HEK293T (cell line): ENCODE results near the gene CAMK1D.

Experiments used
- CTCF ChIA-PET: fragments of 350-600 bp; formaldehyde crosslinking; extraction: SDS; loops from one replicate; lab custom pipeline; 2021; ENCODE audit warnings: antibody characterized with exemption, inconsistent platforms; lab: Yijun Ruan, JAX
- POLR2A ChIA-PET: fragments of 350-600 bp; formaldehyde crosslinking; extraction: SDS; loops from one replicate; lab custom pipeline; 2020; ENCODE audit warnings: antibody characterized with exemption, inconsistent platforms; lab: Yijun Ruan, JAX
- DNase-seq: peaks from one replicate; pipeline ENCODE4 v3.0.0; 2012; ENCODE audit warnings: mixed read lengths; ENCODE audit errors: extremely low spot score
- ARNT ChIP-seq: fragments of 450-650 bp; IDR thresholded peaks from 2 replicates; pipeline ENCODE4 v1.6.1; 2017; ENCODE audit warnings: mild to moderate bottlenecking
- BHLHE40 ChIP-seq: fragments of 450-650 bp; IDR thresholded peaks from 2 replicates; pipeline ENCODE4 v1.6.1; 2016; ENCODE audit warnings: mild to moderate bottlenecking, moderate library complexity, borderline replicate concordance
- CTBP1 ChIP-seq: fragments of 450-650 bp; IDR thresholded peaks from 2 replicates; pipeline ENCODE4 v1.6.1; 2016; ENCODE audit warnings: borderline replicate concordance
- ELF4 ChIP-seq: fragments of 450-650 bp; IDR thresholded peaks from 2 replicates; pipeline ENCODE4 v1.6.1; 2017; ENCODE audit warnings: antibody characterized with exemption
- FOXA1 ChIP-seq: fragments of 450-650 bp; IDR thresholded peaks from 2 replicates; pipeline ENCODE4 v1.6.1; 2016; ENCODE audit warnings: mild to moderate bottlenecking
- FOXK2 ChIP-seq: fragments of 450-650 bp; IDR thresholded peaks from 2 replicates; pipeline ENCODE4 v1.6.1; 2016; ENCODE audit warnings: mild to moderate bottlenecking
- FOXM1 ChIP-seq: fragments of 450-650 bp; IDR thresholded peaks from 2 replicates; pipeline ENCODE4 v1.6.1; 2017; ENCODE audit warnings: mild to moderate bottlenecking, borderline replicate concordance
- HDGF ChIP-seq: fragments of 450-650 bp; IDR thresholded peaks from 2 replicates; pipeline ENCODE4 v1.6.1; 2017; ENCODE audit warnings: antibody characterized with exemption, borderline replicate concordance
- L3MBTL2 ChIP-seq: fragments of 450-650 bp; conservative IDR thresholded peaks from 2 replicates; pipeline ENCODE4 v1.6.1; 2016; ENCODE audit warnings: mild to moderate bottlenecking
- LEF1 ChIP-seq: fragments of 450-650 bp; IDR thresholded peaks from 2 replicates; pipeline ENCODE4 v1.6.1; 2017; ENCODE audit warnings: mild to moderate bottlenecking, borderline replicate concordance
- NFRKB ChIP-seq: fragments of 450-650 bp; IDR thresholded peaks from 2 replicates; pipeline ENCODE4 v1.6.1; 2016; ENCODE audit warnings: mild to moderate bottlenecking, moderate library complexity
- SP1 ChIP-seq: fragments of 450-650 bp; IDR thresholded peaks from 2 replicates; pipeline ENCODE4 v1.6.1; 2017
- SUZ12 ChIP-seq: fragments of 450-650 bp; IDR thresholded peaks from 2 replicates; pipeline ENCODE4 v1.6.1; 2016; ENCODE audit warnings: mild to moderate bottlenecking
- TARDBP ChIP-seq: fragments of 450-650 bp; IDR thresholded peaks from 2 replicates; pipeline ENCODE4 v1.6.1; 2016
- ZNF384 ChIP-seq: fragments of 450-650 bp; IDR thresholded peaks from 2 replicates; pipeline ENCODE4 v1.6.1; 2016
- TF ChIP-seq, protein P1 (sequence below): fragments of 450-650 bp; IDR thresholded peaks from 2 replicates; pipeline ENCODE4 v1.6.1; 2016

The CAMK1D gene

DNA sequence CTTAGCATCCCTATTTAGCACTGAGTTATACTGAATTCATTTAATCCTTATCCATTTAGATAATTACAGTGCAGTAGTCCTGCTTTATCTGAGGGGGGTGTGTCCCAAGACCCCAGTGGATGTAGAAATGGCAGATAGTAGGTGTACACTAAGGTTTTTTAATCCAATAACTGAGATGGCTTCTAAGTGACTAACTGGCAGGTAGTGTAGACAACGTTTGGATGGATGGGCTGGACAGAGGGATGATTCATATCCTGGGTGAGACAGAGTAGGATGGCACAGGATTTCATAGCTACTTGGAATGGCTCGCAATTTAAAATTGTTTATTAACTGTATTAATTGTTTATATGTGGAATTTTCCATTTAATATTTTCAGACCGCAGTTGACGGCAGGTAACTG, 356.6 kb downstream of the CAMK1D start:
- TF ChIP-seq, protein P1, sequence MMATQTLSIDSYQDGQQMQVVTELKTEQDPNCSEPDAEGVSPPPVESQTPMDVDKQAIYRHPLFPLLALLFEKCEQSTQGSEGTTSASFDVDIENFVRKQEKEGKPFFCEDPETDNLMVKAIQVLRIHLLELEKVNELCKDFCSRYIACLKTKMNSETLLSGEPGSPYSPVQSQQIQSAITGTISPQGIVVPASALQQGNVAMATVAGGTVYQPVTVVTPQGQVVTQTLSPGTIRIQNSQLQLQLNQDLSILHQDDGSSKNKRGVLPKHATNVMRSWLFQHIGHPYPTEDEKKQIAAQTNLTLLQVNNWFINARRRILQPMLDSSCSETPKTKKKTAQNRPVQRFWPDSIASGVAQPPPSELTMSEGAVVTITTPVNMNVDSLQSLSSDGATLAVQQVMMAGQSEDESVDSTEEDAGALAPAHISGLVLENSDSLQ, result no peak
- TF ChIP-seq TARDBP (no peak), FOXM1 (no peak)
- ChIA-PET CTCF (interaction anchor here (0.6 to 3.0 kb wide), 2 partner anchors 334 to 441 kb away, joined by 3 to 14 read pairs; no protein-coding TSS in a partner anchor), POLR2A (no interaction called here)
- DNase-seq, result no peak

DNA sequence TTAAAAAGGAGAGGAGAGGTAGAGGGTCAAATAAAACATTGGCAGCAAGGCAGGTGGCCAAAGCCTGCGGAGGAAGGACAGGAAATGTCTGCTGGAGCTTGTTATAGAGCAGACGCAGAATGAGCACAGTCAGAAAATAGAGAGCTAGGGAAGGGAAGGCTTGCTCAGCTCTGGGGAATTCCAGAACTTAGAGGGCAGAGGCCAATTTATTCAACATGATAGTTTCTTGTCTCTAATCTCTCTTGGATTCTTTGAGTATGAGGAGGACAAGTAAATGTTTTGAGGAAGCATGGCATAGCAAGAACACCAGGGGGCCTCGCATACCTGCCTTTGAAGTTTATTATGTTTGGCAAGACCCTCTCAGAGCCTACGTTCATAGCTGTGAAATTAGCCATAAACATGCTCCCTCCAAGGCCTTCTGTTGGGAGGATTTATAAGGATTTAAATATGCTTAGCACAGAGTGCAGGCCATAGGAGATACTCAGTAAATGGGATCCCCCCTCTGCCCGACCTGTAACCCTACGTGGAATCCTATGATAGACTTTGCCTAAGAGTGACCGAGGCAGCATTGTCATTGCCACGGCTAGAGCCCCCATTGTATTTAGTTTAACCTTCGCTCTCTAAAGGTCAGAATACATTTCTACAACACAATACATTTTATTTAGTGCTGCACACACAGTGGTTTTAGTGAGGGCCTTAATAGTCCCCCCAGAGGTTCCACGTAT, 358.3 kb downstream of the CAMK1D start:
- no peak for DNase-seq
- TF ChIP-seq ARNT, result no peak
- TF ChIP-seq NFRKB, result no peak
- no peak for TF ChIP-seq BHLHE40
- TF ChIP-seq ELF4, result no peak
- TF ChIP-seq HDGF, result no peak
- no peak for TF ChIP-seq ZNF384
- no peak for TF ChIP-seq FOXA1
- no peak for TF ChIP-seq FOXK2
- TF ChIP-seq LEF1, result no peak
- TF ChIP-seq CTBP1, result no peak
- no peak for TF ChIP-seq SP1
- TF ChIP-seq FOXM1, result no peak
- TF ChIP-seq, protein P1, result no peak
- no peak for TF ChIP-seq SUZ12
- no peak for TF ChIP-seq L3MBTL2
- TF ChIP-seq TARDBP, result no peak
- ChIA-PET POLR2A (no interaction called here), CTCF (interaction anchor here (0.5 to 3.0 kb wide), 7 partner anchors 12 to 931 kb away, joined by 3 to 14 read pairs (median 3); partner anchors contain the start of gene OPTN)

DNA sequence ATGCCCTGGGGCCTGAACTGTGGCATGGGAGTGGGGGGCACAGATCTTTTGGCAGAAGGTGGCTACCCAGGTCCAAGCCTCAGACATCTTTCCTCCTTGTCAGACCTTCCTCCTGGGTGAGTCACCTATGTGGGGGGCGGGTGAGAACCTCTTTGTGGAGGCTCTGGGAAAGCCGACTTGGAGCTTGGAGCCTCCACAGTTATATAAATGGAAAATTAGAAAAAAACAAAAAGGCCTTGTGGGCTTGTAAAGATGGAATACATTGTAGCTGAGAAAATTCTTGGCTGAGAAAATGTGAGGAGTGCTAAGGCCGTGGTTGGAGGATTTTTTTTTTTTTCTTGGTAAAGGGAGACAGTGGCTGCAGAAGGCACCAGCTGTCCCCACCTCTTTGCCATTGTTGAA, 359.7 kb downstream of the CAMK1D start:
- no peak for DNase-seq
- ChIA-PET POLR2A (no interaction called here), CTCF (interaction anchor here (0.5 to 3.0 kb wide), 7 partner anchors 12 to 452 kb away, joined by 3 to 14 read pairs (median 5); partner anchors contain the start of genes MCM10 and OPTN)
- TF ChIP-seq FOXK2, result no peak
- TF ChIP-seq ZNF384, result no peak
- TF ChIP-seq ARNT, result no peak
- no peak for TF ChIP-seq FOXA1
- no peak for TF ChIP-seq SUZ12
- TF ChIP-seq CTBP1, result no peak
- TF ChIP-seq L3MBTL2, result no peak
- no peak for TF ChIP-seq LEF1

DNA sequence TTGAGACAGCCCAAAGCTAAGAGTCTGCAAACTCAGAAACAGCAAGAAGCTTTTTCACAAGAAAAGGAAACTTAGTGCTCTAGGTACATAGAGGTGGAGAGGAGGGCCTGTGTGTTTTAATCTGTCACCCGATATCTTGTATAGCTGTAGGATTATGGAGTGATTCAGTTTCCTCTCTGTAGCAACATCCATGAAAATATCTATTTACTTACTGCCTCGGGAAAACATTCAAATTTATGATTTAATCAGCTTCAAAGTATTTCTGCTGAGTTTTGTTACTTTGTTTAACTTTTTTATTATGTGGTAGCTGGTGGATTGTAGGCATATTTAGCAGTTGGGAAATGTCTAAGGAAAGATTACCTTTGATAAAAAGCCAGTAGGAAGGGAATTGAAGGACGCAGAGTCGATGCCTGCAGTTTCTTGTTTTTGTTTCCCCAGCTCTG, 360.2 kb downstream of the CAMK1D start:
- DNase-seq, result no peak
- ChIA-PET CTCF (interaction anchor here (0.6 to 2.7 kb wide), 7 partner anchors 11 to 480 kb away, joined by 3 to 11 read pairs (median 4); partner anchors contain the start of genes MCM10 and OPTN), POLR2A (no interaction called here)
- TF ChIP-seq CTBP1, result no peak
- TF ChIP-seq, protein P1, result no peak
- no peak for TF ChIP-seq TARDBP
- no peak for TF ChIP-seq FOXA1
- no peak for TF ChIP-seq FOXM1
- no peak for TF ChIP-seq L3MBTL2
- no peak for TF ChIP-seq BHLHE40

DNA sequence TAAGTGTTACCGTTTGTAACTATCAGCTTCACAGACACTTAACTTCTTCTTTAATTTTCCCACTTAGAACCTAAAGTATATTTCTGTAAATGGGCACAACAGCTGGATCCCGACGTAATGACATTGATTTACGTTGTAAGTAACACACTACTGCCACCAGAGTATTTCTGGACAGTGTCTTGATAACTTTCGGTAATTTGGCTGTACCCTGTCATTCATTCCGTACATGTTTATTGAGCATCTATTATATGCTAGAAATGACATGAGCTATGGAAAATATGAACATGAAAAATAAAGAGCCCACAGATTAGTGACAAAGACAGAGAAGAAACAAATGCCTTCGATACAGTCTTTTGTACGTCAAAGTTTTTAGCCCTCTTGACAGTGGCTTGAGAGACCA, 360.8 kb downstream of the CAMK1D start:
- CTCF ChIA-PET, result interaction anchor here (0.6 to 2.7 kb wide), 7 partner anchors 10 to 481 kb away, joined by 3 to 11 read pairs (median 4); partner anchors contain the start of genes CAMK1D and OPTN
- TF ChIP-seq, protein P1, result peak; percentile 54; the same call in 1 of the 2 replicates
- TF ChIP-seq NFRKB, result no peak

More for the DNA sequence above, 360.8 kb downstream of the CAMK1D start:
- POLR2A ChIA-PET, result no interaction called here
- DNase-seq, result no peak
